NCI-H345 (cell line): Measurements from ENCODE around the gene DCP1B.
A peak's percentile ranks its signal among the peaks of the same experiment; 100 is the strongest.

Source experiments
- DNase-seq: peaks from one replicate; lab custom pipeline; 2025; lab: John Stamatoyannopoulos, UW

DCP1B gene

GRCh38 chr12:2017546-2018337 is 13.5 kb upstream of the DCP1B start:
- DNase-seq: peak; percentile 18

DNA sequence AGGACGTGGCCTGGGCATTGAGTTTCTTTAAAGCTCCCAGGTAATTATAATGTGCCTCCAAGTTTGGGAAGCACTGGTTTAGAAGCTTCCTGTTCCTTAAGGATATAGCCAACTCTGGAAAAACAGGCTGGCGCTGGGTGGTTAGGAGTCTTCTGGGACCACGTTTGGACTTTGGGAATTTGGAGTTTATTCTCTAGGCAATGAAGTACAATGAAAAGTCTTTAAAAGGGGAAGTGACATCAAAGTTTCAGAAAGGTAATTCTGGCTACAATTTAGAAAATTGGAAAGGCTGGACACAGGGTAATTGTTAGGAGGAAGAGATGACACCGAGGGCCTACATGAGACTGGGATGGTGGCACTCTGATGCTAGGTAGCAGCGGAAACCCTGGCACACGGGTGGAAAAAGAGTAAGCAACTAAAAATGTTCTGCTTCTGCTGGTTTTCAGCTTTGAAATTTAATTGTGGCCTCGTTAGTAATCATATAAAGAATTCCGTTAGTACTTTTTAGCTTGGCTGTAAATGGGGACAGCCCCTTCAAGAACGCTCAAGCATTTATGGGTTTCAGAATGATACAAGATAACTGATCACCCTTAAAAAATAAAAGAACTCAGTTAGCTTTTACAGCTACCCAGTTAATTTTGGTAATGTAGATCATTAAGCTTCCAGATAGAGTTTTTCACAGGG is 12.7 kb upstream of the DCP1B start:
- no peak for DNase-seq

DNA sequence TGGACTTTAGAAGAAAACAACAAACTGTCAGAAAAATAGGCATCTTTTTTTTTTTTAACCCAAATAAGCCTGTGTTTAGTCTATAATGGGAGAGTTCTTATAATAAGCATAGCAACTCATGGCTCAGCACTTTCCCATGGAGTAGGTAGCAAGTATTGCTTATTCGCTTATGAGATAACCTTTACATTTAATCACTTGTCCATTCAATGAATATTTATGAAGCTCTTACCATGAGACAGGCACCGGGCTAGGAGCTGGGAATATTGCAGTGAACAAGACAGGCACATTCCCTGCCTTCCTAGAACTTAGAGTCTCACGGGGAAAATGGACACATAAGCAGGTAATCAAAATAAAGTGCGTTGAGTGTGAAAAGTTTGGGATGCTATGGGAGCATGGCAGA is 10.0 kb upstream of the DCP1B start:
- no peak for DNase-seq

DNA sequence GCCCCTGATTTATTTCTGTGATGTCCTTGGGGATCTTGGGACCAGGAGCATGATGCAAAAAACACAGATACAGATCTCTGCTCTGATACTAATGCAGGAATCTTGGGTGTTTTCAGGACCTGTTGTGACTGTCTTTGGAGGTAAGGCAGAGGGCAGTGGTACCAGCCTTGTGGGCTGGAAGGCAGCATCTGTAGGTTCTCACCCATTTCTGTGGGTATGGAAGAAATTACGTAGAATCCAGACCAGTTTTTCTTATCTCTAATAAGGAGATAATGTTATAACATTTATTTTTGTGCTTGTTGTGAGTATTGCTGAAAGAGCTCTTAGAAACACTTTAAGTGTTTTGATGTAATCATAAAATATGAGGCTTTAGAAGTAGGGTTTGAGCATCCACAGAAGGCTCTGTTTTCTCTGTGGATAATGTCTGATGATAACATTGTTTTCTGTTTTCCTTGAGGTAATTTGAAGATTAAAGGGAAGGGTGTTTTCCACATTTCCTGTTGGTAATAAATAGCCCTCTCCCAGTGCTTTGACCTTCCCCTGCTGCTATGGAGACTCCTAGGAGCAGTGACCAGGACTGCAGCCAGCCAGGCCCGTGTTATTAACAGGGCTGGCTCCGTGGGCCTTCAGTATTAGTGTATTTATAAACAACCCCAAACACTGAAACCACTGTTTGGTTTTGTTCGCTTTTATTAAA is 9.4 kb upstream of the DCP1B start:
- no peak for DNase-seq

DNA sequence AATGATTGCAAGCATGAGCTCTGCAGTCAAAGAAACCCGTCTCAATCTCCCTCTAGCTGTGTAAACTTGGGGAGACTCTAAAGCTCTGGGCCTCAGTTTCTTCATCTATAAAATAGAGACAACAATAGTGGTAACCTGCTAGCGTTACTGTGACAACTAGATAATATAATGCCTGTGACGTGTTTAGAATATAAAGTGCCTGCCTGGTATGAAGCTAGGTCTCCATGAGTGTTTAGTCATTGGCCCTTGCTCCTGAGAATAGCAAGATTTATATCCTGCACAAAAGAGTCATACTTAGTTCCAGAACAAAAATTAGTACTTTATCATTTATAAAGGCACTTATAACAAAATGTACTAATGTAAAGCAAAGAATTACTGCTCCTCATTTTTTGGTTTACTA is 8.8 kb upstream of the DCP1B start:
- DNase-seq: no peak

DNA sequence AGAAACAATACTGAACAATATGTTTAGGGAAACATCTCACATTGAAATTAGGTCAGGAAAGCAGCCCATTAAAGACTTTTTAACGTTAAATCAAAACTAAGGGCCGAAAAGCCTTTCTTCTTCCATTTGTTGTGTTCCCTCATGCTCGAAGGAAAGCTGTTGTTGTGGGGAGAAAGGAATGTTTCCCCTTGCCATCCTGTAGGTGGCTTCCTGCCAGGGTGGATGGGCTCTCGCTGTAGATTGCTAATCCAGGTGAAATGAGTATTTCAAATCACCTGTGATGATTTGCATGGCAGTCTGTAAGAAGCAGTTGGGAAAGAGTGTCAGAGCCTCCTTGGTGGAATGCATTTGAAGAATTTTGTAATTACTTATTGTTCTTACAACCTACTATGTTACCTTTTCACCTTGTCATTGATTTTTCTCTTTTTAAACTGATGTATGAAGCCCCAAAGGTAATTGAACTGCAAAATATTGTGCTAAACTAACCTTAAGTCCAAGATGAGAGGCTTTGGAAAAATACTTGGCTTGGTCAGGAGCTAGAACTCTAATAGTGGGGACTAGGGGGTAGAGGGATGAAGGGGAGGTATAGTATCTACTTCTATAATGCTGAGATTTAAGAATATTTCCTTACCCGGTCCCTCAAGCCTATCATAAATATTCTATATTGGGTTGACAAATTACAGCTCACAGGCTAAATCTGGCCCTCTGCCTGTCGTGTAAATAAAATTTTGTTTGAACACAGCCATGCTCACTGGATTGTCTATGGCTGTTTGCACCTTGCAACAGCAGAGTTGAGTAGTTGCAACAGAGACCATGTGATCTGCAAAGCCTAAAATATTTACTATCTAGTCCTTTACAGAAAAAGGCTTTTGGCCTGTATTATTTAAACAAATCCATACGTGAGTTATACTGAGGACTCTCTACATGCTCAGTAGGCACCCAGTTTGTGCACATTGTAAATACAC is 7.7 kb upstream of the DCP1B start:
- peak; percentile 61 for DNase-seq

DNA sequence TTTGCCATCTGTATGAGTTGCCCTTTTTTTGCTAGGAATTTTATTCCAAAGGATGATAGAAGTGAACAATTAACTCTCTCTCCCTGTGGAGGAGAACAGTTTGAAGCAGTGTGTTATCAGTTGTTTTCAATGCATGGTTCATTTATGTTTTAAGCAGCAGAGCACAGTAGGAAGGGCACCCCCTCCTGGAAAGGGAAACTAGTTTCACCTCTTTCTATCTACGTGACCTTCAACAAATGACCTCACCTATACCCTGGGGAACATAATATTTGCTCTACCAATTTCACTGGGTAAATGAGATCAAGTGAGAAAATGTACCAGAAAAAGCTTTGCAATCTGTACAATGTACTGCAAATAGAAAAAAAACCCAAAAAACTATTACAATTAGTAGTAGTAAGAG is 5.4 kb upstream of the DCP1B start:
- peak; percentile 51 for DNase-seq

DNA sequence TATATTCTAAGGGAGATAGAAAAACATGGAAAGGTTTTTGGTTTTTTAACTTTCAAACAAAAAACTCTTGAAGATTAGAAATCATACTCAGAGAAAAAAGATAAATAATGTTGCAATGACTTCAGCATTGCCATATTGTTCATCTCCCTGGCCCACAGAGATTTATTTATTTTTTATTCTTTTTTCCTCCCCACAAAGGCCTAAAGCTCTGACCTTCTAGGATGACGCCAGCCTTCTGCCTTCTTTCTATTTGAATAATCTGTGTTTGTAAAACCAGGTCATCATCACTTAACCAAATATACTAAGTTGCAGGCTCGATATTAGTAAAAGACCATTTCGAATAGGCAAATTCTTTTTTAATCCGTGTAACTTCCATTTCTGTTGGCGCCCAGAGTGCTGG is 4.4 kb upstream of the DCP1B start:
- DNase-seq: no peak

DNA sequence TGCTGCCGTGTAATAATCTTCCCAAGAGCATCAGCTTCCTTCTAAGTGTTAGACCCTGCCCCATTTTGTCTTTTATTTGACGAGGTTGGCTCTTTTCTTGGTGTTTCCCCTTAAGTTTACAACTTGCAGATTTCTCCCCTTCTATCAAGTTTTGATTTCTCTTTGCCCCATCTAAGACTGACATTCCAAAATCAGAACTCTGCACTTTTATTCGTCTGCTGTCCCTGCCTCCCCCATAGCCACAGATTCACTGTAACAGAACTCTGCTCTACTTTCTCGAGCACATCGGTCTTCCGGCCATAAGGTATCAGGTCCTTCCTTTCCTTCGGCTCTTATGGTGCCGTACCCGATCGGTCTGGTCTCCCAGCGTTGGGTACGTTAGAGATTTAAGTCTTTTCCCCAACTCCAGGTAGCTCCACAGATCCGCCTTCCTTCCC is 563 bp downstream of the DCP1B start:
- no peak for DNase-seq

- no peak for DNase-seq
Observed at GRCh38 chr12:1995205-1995896, 8.9 kb downstream of the DCP1B start.

- DNase-seq: no peak
Observed at GRCh38 chr12:1994429-1995143, 9.7 kb downstream of the DCP1B start.

- no peak for DNase-seq
Observed at GRCh38 chr12:1993871-1994371, 10.3 kb downstream of the DCP1B start.

DNA sequence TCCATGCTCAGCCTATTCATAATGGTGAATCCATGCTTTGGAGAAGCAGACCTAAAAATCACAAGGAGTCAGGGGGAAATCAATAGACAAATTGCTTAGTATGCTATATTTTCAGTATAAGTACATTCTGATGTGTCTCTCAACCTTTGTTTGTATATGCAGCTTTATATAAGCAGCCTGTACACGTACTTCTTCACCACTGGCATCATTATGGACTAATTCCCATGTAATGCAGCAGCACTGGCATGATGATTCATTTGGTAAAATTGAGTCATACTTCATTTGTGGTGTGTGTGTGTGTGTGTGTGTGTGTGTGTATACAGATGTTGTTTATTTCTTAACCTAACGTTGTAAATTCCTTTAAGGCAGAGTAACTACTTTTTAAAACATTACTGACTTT is 10.9 kb downstream of the DCP1B start:
- DNase-seq: no peak

DNA sequence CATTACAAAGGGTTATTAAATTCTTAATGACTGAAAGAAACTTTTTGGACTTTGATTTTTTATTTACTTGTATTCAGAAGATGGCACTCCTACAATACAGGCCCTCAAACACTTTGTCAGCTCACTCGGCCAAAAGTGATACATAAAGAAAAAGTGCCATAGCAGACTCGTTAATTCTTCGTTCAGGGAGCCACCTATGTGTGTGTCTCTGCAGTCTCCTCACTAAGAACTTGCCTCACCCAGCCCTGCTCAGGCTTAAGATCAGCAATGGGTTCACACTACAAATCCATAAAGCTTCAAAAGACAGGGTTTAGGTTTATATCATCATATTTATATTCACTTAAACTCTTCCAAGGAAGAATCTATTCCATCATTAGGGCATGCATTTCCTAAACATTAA is 11.5 kb downstream of the DCP1B start:
- no peak for DNase-seq

DNA sequence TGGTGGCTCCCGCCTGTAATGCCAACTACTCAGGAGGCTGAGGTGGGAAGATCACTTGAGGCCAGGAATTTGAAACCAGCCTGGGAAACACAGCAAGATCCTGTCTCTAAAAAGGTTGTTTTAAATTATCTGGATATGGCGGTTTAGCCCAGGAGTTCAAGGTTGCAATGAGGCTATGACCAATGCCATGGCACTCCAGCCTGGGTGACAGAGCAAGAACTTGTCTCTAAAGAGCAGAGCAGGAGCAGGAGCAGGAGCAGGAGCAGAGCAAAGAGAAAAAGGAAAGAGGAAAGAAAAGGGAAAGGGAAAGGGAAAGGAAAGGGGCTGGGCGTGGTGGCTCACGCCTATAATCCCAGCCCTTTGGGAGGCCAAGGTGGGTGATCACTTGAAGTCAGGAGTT is 15.1 kb downstream of the DCP1B start:
- no peak for DNase-seq

GRCh38 chr12:1984759-1985158 is 19.5 kb downstream of the DCP1B start:
- no peak for DNase-seq

GRCh38 chr12:1980282-1980681 is 24.0 kb downstream of the DCP1B start:
- no peak for DNase-seq

- no peak for DNase-seq
Observed at GRCh38 chr12:1978078-1978862, 26.0 kb downstream of the DCP1B start.

GRCh38 chr12:1977588-1977987 is 26.7 kb downstream of the DCP1B start:
- DNase-seq: no peak

- no peak for DNase-seq
Observed at GRCh38 chr12:1977109-1977508, 27.1 kb downstream of the DCP1B start.
